Activated CD4-positive, alpha-beta T cell treated with anti-CD3 and anti-CD28 coated beads, Interleukin-2, amount 10 ng/mL, durations not matched to agents 7 days and 5 days (primary cell): ENCODE data around the gene KRT34. TPM values are rescaled to one million over a fixed set of nuclear protein-coding genes. Genes with fewer than 3 reads are reported as not detected.

ENCODE experiments used
- CTCF ChIA-PET: fragments of 350-600 bp; sonication (Branson Sonifier 250); formaldehyde crosslinking; loops from one replicate; lab custom pipeline; 2021; ENCODE audit warnings: antibody characterized with exemption; lab: Charles Lee
- POLR2A ChIA-PET: fragments of 350-600 bp; sonication (Branson Sonifier 250); formaldehyde crosslinking; loops from one replicate; lab custom pipeline; 2021; ENCODE audit warnings: antibody characterized with exemption; lab: Charles Lee
- DNase-seq: peaks from one replicate; pipeline ENCODE4 v3.0.0-alpha.2; 2020
- H3K27ac Mint-ChIP-seq: one replicate; pipeline ENCODE4 v1.8.0; 2021; ENCODE audit warnings: mild to moderate bottlenecking, moderate library complexity, mixed read lengths
- H3K27me3 Mint-ChIP-seq: one replicate; pipeline ENCODE4 v1.8.0; 2021; ENCODE audit warnings: mixed read lengths
- H3K36me3 Mint-ChIP-seq: one replicate; pipeline ENCODE4 v1.8.0; 2021; ENCODE audit warnings: low read depth, mixed read lengths
- H3K4me1 Mint-ChIP-seq: one replicate; pipeline ENCODE4 v1.8.0; 2021; ENCODE audit warnings: mixed read lengths
- H3K4me3 Mint-ChIP-seq: one replicate; pipeline ENCODE4 v1.8.0; 2021; ENCODE audit warnings: mild to moderate bottlenecking, moderate library complexity, mixed read lengths
- H3K9me3 Mint-ChIP-seq: one replicate; pipeline ENCODE4 v1.8.0; 2021; ENCODE audit warnings: mixed read lengths
- total RNA-seq, 2 experiments: library from RNA; stranded (reverse); gene quantifications; one replicate each; pipeline ENCODE4 v1.2.3, GENCODE V29; 2021

KRT34 gene
- total RNA-seq, 2 experiments from 2014 or later: not detected

- Mint-ChIP-seq H3K4me1 (no peaks in the 10 kb centered on the region), H3K27me3 (peaks cover 1% of the 10 kb centered on the region)
- POLR2A ChIA-PET: no interaction called here
Measured at GRCh38 chr17:41417127-41417526, 35.0 kb upstream of the KRT34 start.

DNA sequence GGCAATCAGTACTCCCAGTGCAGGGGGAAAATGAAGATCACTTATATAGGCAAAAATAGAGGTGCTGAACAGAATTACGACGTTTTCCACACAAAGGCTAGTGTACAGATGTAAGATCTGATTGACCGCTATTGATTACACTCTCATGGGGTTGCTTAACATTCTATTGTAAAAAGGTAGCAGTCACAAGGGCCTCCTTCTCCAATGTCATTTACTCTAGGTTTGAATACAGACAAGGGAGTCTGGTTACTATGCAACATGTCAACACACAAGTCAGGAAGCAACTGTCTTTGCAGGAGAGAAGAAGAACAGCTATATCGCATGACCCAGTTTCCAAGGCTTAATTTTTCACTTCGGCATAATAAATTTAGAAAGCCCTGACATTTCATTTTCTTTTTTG is 34.4 kb upstream of the KRT34 start:
- Mint-ChIP-seq H3K4me1 (no peaks in the 10 kb centered on the region), H3K36me3 (no peaks in the 10 kb centered on the region), H3K27ac (no peak overlapping the region), H3K27me3 (peaks cover 1% of the 10 kb centered on the region), H3K9me3 (no peaks in the 10 kb centered on the region), H3K4me3 (no peak overlapping the region)
- DNase-seq: no peak
- ChIA-PET POLR2A (no interaction called here), CTCF (interaction anchor here (1.4 kb wide), 1 partner anchor 8 kb away, joined by 3 read pairs; no protein-coding TSS in a partner anchor)

More at GRCh38 chr17:41417127-41417526, 35.0 kb upstream of the KRT34 start:
- DNase-seq: no peak
- Mint-ChIP-seq H3K9me3 (no peaks in the 10 kb centered on the region), H3K36me3 (no peaks in the 10 kb centered on the region), H3K4me3 (no peak overlapping the region), H3K27ac (no peak overlapping the region)
- CTCF ChIA-PET: interaction anchor here (1.4 kb wide), 1 partner anchor 9 kb away, joined by 3 read pairs; no protein-coding TSS in a partner anchor

DNA sequence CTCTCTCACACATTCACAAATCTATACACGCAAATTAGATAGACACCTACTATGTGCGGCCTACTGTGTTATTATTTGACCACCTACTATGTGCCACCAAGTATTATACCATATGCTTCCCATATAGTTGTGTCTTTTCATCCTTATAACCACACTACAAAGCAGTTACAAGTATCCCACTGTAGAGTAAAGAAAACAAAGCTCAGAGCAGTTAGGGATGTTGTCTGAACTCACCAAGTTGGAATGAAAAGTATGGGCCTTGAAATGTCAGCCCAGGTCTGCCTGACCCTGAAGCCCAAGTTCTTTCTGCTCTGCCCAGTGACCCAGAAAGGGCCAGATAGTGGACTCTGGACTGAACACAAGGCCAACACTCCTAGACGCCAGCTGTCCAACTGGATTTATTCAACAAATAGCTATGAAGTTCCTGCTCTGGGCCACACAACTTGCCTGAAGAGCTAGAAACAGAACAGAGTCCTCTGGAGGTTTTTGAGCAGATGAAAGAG is 33.8 kb upstream of the KRT34 start:
- CTCF ChIA-PET: interaction anchor here (1.4 kb wide), 1 partner anchor 7 kb away, joined by 3 read pairs; no protein-coding TSS in a partner anchor
- Mint-ChIP-seq H3K9me3 (no peaks in the 10 kb centered on the region), H3K36me3 (no peaks in the 10 kb centered on the region), H3K4me3 (no peak overlapping the region), H3K27ac (no peak overlapping the region), H3K4me1 (no peaks in the 10 kb centered on the region), H3K27me3 (no peaks in the 10 kb centered on the region)
- POLR2A ChIA-PET: no interaction called here
- DNase-seq: no peak

DNA sequence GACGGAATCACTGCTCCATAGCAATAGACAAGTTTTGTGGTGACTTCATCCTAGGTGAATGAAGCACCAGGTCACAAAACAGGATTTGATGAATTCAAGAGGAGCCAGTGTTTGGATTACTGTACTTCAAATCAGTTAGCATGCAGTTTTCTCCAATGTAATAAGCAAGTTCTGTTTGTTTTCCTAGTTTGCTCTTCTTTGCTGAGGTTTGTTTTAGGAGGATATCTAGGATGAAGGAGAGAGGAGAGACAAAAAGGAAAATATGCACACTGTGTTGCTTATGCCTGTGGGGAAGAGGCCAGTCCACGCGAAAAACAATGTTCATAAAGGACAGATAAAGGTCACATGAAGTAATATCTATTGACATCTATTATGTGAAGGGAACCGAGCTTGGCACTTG is 33.3 kb upstream of the KRT34 start:
- no peak overlapping the region for H3K4me3 Mint-ChIP-seq
- no peak overlapping the region for H3K27ac Mint-ChIP-seq
- ChIA-PET CTCF (no interaction called here), POLR2A (no interaction called here)
- no peak for DNase-seq
- H3K9me3 Mint-ChIP-seq: no peaks in the 10 kb centered on the region
- H3K27me3 Mint-ChIP-seq: no peaks in the 10 kb centered on the region
- H3K36me3 Mint-ChIP-seq: no peaks in the 10 kb centered on the region
- no peaks in the 10 kb centered on the region for H3K4me1 Mint-ChIP-seq

DNA sequence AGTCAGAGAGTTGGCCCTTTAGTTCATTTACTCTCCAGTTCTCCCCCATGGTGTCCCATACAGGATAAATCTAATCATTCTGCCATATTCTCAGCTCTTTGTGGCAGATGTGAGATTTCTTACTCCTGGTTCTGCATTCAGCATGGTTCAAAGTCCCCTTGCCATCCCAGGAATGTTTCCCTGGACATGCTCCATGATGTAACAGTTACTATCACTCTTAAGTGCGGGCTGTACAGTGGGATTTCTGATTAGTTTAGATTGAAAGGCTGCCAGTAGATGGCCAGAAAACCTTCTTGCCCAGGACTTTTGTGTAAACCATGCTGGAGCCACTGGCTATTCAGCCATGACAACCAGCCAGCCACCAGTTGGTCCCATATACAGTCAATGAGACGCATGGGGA is 31.9 kb upstream of the KRT34 start:
- Mint-ChIP-seq H3K27ac (no peak overlapping the region), H3K36me3 (no peaks in the 10 kb centered on the region), H3K4me3 (no peak overlapping the region), H3K4me1 (peaks cover 9% of the 10 kb centered on the region), H3K9me3 (no peaks in the 10 kb centered on the region), H3K27me3 (no peaks in the 10 kb centered on the region)
- no peak for DNase-seq
- ChIA-PET POLR2A (no interaction called here), CTCF (interaction anchor here (1.8 kb wide), 1 partner anchor 9 kb away, joined by 3 read pairs; no protein-coding TSS in a partner anchor)

GRCh38 chr17:41413353-41413957 is 31.3 kb upstream of the KRT34 start:
- Mint-ChIP-seq H3K36me3 (no peaks in the 10 kb centered on the region), H3K27ac (no peak overlapping the region), H3K4me1 (peaks cover 11% of the 10 kb centered on the region), H3K27me3 (no peaks in the 10 kb centered on the region), H3K4me3 (no peak overlapping the region), H3K9me3 (no peaks in the 10 kb centered on the region)
- ChIA-PET CTCF (interaction anchor here (1.8 kb wide), 1 partner anchor 8 kb away, joined by 3 read pairs; no protein-coding TSS in a partner anchor), POLR2A (no interaction called here)
- no peak for DNase-seq

DNA sequence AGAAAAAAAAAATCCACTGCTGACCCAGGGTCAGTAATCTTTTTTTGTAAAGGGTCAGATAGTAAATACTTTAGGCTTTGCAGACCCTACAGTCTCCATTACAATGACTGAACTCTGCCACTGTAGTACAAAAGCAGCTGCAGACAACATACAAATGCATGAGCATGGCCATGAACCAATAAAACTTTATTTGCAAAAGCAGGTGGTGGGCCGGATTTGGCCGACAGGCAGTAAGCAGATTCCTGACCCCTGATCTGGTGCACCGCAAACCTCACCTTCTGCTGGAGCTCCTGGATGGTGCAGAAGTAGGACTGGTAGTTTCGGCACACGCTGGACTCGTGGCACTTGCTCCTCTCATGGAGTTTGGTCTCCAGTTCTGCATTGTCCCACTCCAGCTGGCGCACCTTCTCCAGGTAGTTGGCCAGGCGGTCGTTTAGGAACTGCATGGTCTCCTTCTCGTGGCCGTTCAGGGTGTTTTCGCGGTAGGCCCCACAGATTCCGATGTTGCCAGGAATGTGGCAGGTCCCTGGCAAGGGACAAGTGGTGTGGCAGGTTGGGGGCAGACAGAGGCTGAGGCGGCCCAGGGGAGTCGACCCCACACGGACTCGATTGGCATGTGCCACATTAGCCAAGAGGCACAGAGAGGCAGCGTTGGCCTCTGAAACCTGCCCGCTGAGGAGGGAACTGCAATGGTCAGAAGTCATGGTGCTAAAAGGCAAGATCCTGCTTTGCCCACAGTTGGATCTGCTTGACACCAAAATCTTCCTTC is 29.1 kb upstream of the KRT34 start:
- CTCF ChIA-PET: interaction anchor here (0.6 kb wide), 1 partner anchor 592 kb away, joined by 3 read pairs; no protein-coding TSS in a partner anchor
- Mint-ChIP-seq H3K9me3 (no peaks in the 10 kb centered on the region), H3K4me3 (no peak overlapping the region), H3K4me1 (peaks cover 11% of the 10 kb centered on the region), H3K36me3 (no peaks in the 10 kb centered on the region), H3K27ac (no peak overlapping the region), H3K27me3 (no peaks in the 10 kb centered on the region)
- DNase-seq: no peak
- POLR2A ChIA-PET: no interaction called here

- ChIA-PET CTCF (interaction anchor here (0.5 to 1.2 kb wide), 2 partner anchors 66 to 348 kb away, joined by 4 to 5 read pairs; no protein-coding TSS in a partner anchor), POLR2A (no interaction called here)
- H3K27me3 Mint-ChIP-seq: no peaks in the 10 kb centered on the region
- no peak overlapping the region for H3K4me3 Mint-ChIP-seq
- peaks cover 3% of the 10 kb centered on the region for H3K9me3 Mint-ChIP-seq
- no peaks in the 10 kb centered on the region for H3K36me3 Mint-ChIP-seq
- H3K27ac Mint-ChIP-seq: no peak overlapping the region
- DNase-seq: no peak
- H3K4me1 Mint-ChIP-seq: peaks cover 36% of the 10 kb centered on the region
Measured at GRCh38 chr17:41407226-41407625, 25.1 kb upstream of the KRT34 start.

GRCh38 chr17:41406205-41406604 is 24.1 kb upstream of the KRT34 start:
- Mint-ChIP-seq H3K27ac (no peak overlapping the region), H3K27me3 (no peaks in the 10 kb centered on the region), H3K4me3 (no peak overlapping the region), H3K36me3 (no peaks in the 10 kb centered on the region), H3K9me3 (peaks cover 5% of the 10 kb centered on the region), H3K4me1 (peaks cover 38% of the 10 kb centered on the region)
- ChIA-PET CTCF (no interaction called here), POLR2A (no interaction called here)
- DNase-seq: no peak

DNA sequence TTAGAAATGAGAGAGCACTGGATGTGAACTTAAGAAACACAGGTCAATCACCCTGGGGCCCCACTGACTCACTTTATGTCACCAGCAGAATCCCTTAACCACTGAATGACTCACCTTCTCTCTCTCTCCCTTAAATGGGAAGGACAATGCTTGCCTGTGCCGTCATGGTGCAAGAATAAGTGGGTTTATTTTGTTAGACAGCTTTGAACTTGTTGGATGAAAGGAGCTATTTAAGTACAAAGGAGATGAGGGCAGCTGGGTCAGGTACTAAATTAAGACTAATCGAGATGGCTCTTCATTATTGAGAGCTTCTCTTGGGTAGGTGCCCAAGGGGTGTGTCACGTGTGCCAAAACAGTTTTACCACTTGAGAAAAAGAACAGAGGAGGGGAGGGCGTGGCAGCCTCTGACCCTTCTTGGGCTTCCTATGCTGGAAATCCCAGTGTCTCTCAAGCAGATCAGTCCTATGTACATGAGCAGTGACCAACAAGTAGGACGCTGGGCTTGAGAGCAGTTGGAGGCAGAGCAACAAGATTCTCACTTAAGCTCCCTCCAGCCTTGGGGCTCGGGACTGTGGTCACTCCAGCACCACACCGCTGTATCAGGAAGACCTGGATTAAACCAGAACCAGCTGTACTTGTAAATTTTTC is 22.0 kb upstream of the KRT34 start:
- ChIA-PET CTCF (interaction anchor here (0.6 to 2.5 kb wide), 7 partner anchors 13 to 1229 kb away, joined by 3 to 10 read pairs (median 4); partner anchors contain the start of gene KRT34), POLR2A (no interaction called here)
- no peak for DNase-seq
- Mint-ChIP-seq H3K4me3 (no peak overlapping the region), H3K4me1 (peaks cover 30% of the 10 kb centered on the region), H3K27ac (no peak overlapping the region), H3K36me3 (no peaks in the 10 kb centered on the region), H3K9me3 (peaks cover 5% of the 10 kb centered on the region), H3K27me3 (no peaks in the 10 kb centered on the region)

- Mint-ChIP-seq H3K27ac (peak overlapping the region; percentile 1), H3K4me1 (peaks cover 27% of the 10 kb centered on the region), H3K9me3 (peaks cover 5% of the 10 kb centered on the region), H3K27me3 (no peaks in the 10 kb centered on the region), H3K36me3 (no peaks in the 10 kb centered on the region), H3K4me3 (no peak overlapping the region)
- ChIA-PET POLR2A (no interaction called here), CTCF (interaction anchor here (0.6 to 2.5 kb wide), 7 partner anchors 12 to 1228 kb away, joined by 3 to 10 read pairs (median 4); partner anchors contain the start of gene KRT34)
- DNase-seq: no peak
Measured at GRCh38 chr17:41403404-41404023, 21.4 kb upstream of the KRT34 start.

DNA sequence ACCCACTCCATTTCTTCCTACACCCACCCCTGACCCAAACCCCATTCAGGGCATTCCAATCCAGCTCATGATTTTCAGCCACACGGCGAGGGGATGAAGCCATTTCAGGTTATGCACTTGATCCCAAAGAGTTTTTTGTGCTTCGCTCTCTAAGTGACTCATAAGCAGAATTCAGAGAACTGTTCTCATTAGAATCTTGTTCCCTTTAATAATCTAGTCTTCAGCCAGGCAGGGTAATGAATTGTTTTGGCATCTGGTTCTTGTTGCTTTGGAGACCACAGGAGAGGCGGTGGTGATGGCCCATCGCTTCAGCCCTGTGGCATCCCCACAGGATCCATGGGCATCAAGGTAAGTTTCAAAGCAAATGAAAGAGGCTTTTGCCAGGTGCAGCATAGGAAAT is 20.1 kb upstream of the KRT34 start:
- CTCF ChIA-PET: no interaction called here
- POLR2A ChIA-PET: no interaction called here
- no peak for DNase-seq
- Mint-ChIP-seq H3K4me3 (no peak overlapping the region), H3K36me3 (no peaks in the 10 kb centered on the region), H3K27ac (no peak overlapping the region), H3K9me3 (peaks cover 5% of the 10 kb centered on the region), H3K27me3 (no peaks in the 10 kb centered on the region), H3K4me1 (peaks cover 27% of the 10 kb centered on the region)
